K562 (cell line): ENCODE data around the gene COLEC12. TPM values are rescaled to one million over a fixed set of nuclear protein-coding genes. Genes with fewer than 3 reads are reported as not detected.

Experiments
- ATAC-seq: fragments of 200-7000 bp; cut with Tn5 transposase; 3 replicates; pipeline ENCODE4 v1.9.1; 2020; ENCODE audit warnings: moderate library complexity
- BruUV-seq: library from RNA; stranded (reverse); fragments of 400-500 nt; replicated peaks from 2 replicates; lab custom pipeline; 2021; lab: Mats Ljungman, UMichigan
- CTCF ChIA-PET: fragments of 300-600 bp; formaldehyde crosslinking; extraction: SDS; loops from one replicate; lab custom pipeline; 2021; ENCODE audit warnings: low intra/inter-chr PET ratio; lab: Yijun Ruan, JAX
- POLR2A ChIA-PET: fragments of 300-600, 350-650 bp; sonication (Branson Sonifier 250); formaldehyde crosslinking; extraction: SDS; loops from one replicate; lab custom pipeline; 2021; ENCODE audit warnings: antibody characterized with exemption, inconsistent platforms; lab: Yijun Ruan, JAX
- DNase-seq, 4 experiments: peaks; one replicate each; pipeline versions ENCODE4 v3.0.0 to v3.0.0-alpha.2; 2011 to 2018; ENCODE audit warnings: low spot score in 3 of 4, mixed read lengths in 3 of 4; ENCODE audit errors: extremely low read depth in 1 of 4
- FAIRE-seq: peaks from 2 replicates; lab custom pipeline; 2011; peaks lifted over from hg19 to GRCh38; lab: Jason Lieb, UNC
- H2AFZ ChIP-seq: 2 replicates; pipeline ENCODE4 v1.6.0; 2011; ENCODE audit warnings: low read depth, low read length, control low read depth, inconsistent platforms
- H3K27ac ChIP-seq: fragments of 200-600 bp; 3 replicates; pipeline ENCODE4 v1.8.0; 2011; ENCODE audit warnings: low read depth, mild to moderate bottlenecking, control low read depth, inconsistent platforms, low read length, moderate library complexity, mixed read lengths; ENCODE audit errors: extremely low read depth
- H3K27me3 ChIP-seq, 2 experiments: fragments of 300-600 bp in 1 of 2; 2 replicates in 1 of 2; 3 replicates in 1 of 2; pipeline versions ENCODE4 v1.6.0 to v1.8.0; 2011; ENCODE audit warnings: inconsistent platforms in 2 of 2, low read length in 2 of 2, mild to moderate bottlenecking in 1 of 2, mixed read lengths in 1 of 2, moderate library complexity in 1 of 2; ENCODE audit not compliant: control insufficient read depth in 2 of 2, insufficient read depth in 2 of 2
- H3K36me3 ChIP-seq: fragments of 300-600 bp; 3 replicates; pipeline ENCODE4 v1.8.0; 2011; ENCODE audit warnings: mild to moderate bottlenecking, low read length, inconsistent platforms; ENCODE audit not compliant: control insufficient read depth, insufficient read depth
- H3K4me1 ChIP-seq, 2 experiments: fragments of 200-600 bp in 1 of 2; replicated peaks in 1 of 2; 2 replicates in 1 of 2; 3 replicates in 1 of 2; pipeline versions ENCODE4 v1.5.1 to v1.8.0; 2011; ENCODE audit warnings: inconsistent platforms in 2 of 2, low read length in 2 of 2, mild to moderate bottlenecking in 1 of 2, mixed read lengths in 1 of 2, moderate library complexity in 1 of 2; ENCODE audit not compliant: control insufficient read depth in 2 of 2, insufficient read depth in 2 of 2
- H3K4me2 ChIP-seq: 2 replicates; pipeline ENCODE4 v1.6.1; 2011; ENCODE audit warnings: low read length, control low read depth, inconsistent platforms, mixed read lengths; ENCODE audit not compliant: insufficient read depth
- H3K4me3 ChIP-seq: fragments of 200-600 bp; sonication (generic), shearing (Covaris generic); 2 replicates; pipeline ENCODE4 v1.5.1; 2016; ENCODE audit warnings: control low read depth, inconsistent platforms
- H3K79me2 ChIP-seq: fragments of 200-600 bp; 3 replicates; pipeline ENCODE4 v1.8.0; 2011; ENCODE audit warnings: low read length, inconsistent platforms; ENCODE audit not compliant: control insufficient read depth, insufficient read depth
- H3K9ac ChIP-seq, 2 experiments: 2 replicates each; pipeline versions ENCODE4 v1.6.0 to v1.6.1; 2011; ENCODE audit warnings: low read depth in 2 of 2, low read length in 2 of 2, control low read depth in 1 of 2, inconsistent platforms in 1 of 2, mild to moderate bottlenecking in 1 of 2, mixed read lengths in 1 of 2; ENCODE audit not compliant: insufficient read depth in 1 of 2
- H3K9me1 ChIP-seq: one replicate; pipeline ENCODE4 v1.6.0; 2011; ENCODE audit warnings: inconsistent platforms, mild to moderate bottlenecking, low read length, moderate library complexity; ENCODE audit not compliant: control insufficient read depth, insufficient read depth
- H3K9me3 ChIP-seq: replicated peaks from 2 replicates; pipeline ENCODE4 v1.5.1; 2011; ENCODE audit warnings: low read depth, low read length, inconsistent platforms; ENCODE audit not compliant: control insufficient read depth, insufficient read depth
- H4K20me1 ChIP-seq: replicated peaks from 2 replicates; pipeline ENCODE4 v1.6.1; 2011; ENCODE audit warnings: low read length, inconsistent platforms, mixed read lengths; ENCODE audit not compliant: control insufficient read depth, insufficient read depth
- CBX8 ChIP-seq: fragments of 200-600 bp; sonication (generic); IDR thresholded peaks from 2 replicates; pipeline ENCODE4 v1.6.1; 2012; ENCODE audit warnings: borderline replicate concordance, mixed run types, low read depth, mild to moderate bottlenecking, moderate library complexity, mixed read lengths, low read length, control low read depth, inconsistent platforms; ENCODE audit not compliant: poor library complexity, severe bottlenecking; ENCODE audit errors: extremely low read depth
- FOXK1 ChIP-seq: sonication (generic); formaldehyde crosslinking; IDR thresholded peaks from 2 replicates; pipeline ENCODE4 v1.8.0; 2022; ENCODE audit warnings: missing genetic modification reagents, mild to moderate bottlenecking, borderline replicate concordance
- GTF3C2 ChIP-seq: IDR thresholded peaks from 3 replicates; pipeline ENCODE4 v1.6.1; 2011; ENCODE audit warnings: borderline replicate concordance, mild to moderate bottlenecking, moderate library complexity; ENCODE audit not compliant: insufficient read length; ENCODE audit errors: extremely low read depth
- PKNOX1 ChIP-seq: fragments of 450-650 bp; IDR thresholded peaks from 2 replicates; pipeline ENCODE4 v1.6.1; 2016
- RUNX1 ChIP-seq: sonication (generic); IDR thresholded peaks from 2 replicates; pipeline ENCODE4 v1.6.1; 2016; ENCODE audit warnings: antibody characterized with exemption, low read depth
- WGBS: fragments of 100-300 bp; shearing (Covaris generic); methylation state at CpG from one replicate; pipeline ENCODE4 v1.1.6; 2016; ENCODE audit warnings: low coverage, mixed read lengths; ENCODE audit not compliant: insufficient coverage; ENCODE audit errors: missing lambda C conversion rate; 5-methylcytosine and 5-hydroxymethylcytosine counted together
- in situ Hi-C: fragments of 300-500 bp; cut with MboI; formaldehyde crosslinking; loops from 4 replicates; pipeline ENCODE4 v1.15.0; 2018; ENCODE audit warnings: inconsistent platforms, mixed read lengths
- intact Hi-C: fragments of 100-400 bp; cut with micrococcal nuclease; formaldehyde crosslinking; loops from 2 replicates; pipeline ENCODE4 v1.14.2; 2022
- polyA plus RNA-seq, 8 experiments: library from polyadenylated mRNA; depleted of rRNA in 4 of 8; stranded (reverse) in 5 of 8; unstranded in 3 of 8; fragments of >200 nt; fragmentation: Nextera tagmentation in 2 of 8; fragmentation: Illumina TruSeq in 1 of 8; extraction: Ambion mirVana in 2 of 8; extraction: Trizol in 1 of 8; gene quantifications; 2 replicates each; pipeline versions ENCODE4 v1.2.1 to v1.2.3, GENCODE V29; 2011 to 2014; ENCODE audit warnings: inconsistent platforms in 1 of 8, missing spikeins in 1 of 8
- total RNA-seq, 7 experiments: library from RNA; depleted of rRNA in 6 of 7; stranded (reverse); fragments of >200 nt in 6 of 7; fragmentation: Illumina TruSeq in 2 of 7; extraction: Trizol in 2 of 7; gene quantifications; 2 replicates each; pipeline versions ENCODE4 v1.2.1 to v1.2.3, GENCODE V29; 2011 to 2021; ENCODE audit warnings: low replicate concordance in 1 of 7

Gene COLEC12
- total and polyA plus RNA-seq, 9 of the 15 experiments (the other 6 are each of a cell fraction or from before 2014, with no cell fraction given) = 0.04 TPM; not detected in 8

GRCh38 chr18:317618-318017 is 182.9 kb downstream of the COLEC12 start (continued):
- TF ChIP-seq RUNX1 = no peak
- peak; percentile 26 for TF ChIP-seq CBX8
- no peak for TF ChIP-seq PKNOX1

- in situ Hi-C loops = no loop called here
- FAIRE-seq (no peak), DNase-seq (no peak), ATAC-seq (no peak)
- Histone ChIP-seq H3K9ac (no peak overlapping the region), H3K4me2 (no peak overlapping the region), H3K9me1 (no peaks in the 10 kb centered on the region), H4K20me1 (0 out of 2 replicates have a peak, but pooled peaks cover under 1% of the 10 kb centered on the region), H3K27ac (no peak overlapping the region), H3K36me3 (no peaks in the 10 kb centered on the region), H3K27me3 (peaks cover 39 to 51% of the 10 kb centered on the region in 2 experiments), H3K9me3 (no peaks in the 10 kb centered on the region), H2AFZ (no peak overlapping the region), H3K4me3 (no peak overlapping the region), H3K79me2 (no peaks in the 10 kb centered on the region), H3K4me1 (peaks cover 0 to 5% of the 10 kb centered on the region in 2 experiments; a peak in 2 of 5 replicates)
- ChIA-PET CTCF (interaction anchor here (0.6 kb wide), 1 partner anchor 284 kb away, joined by 3 read pairs; no protein-coding TSS in a partner anchor), POLR2A (interaction anchor here (1.4 to 2.6 kb wide), 3 partner anchors 12 to 15 kb away, joined by 3 to 15 read pairs (median 4); no protein-coding TSS in a partner anchor)
- intact Hi-C loops = no loop called here
- WGBS = 5% methylated on average over 8 of the region's 8 CpGs
- BruUV-seq = no TSS peak
- TF ChIP-seq FOXK1 (CRISPR knock-in tag) (no peak), GTF3C2 (no peak)
These were observed 184.1 kb downstream of the COLEC12 start for GRCh38 chr18:316393-316792.
